H1 (cell line): ENCODE measurements around the gene HS6ST1. TPM values are rescaled to one million over a fixed set of nuclear protein-coding genes. Genes with fewer than 3 reads are reported as not detected.

Experiments used
- CTCF ChIA-PET: fragments of 300-600 bp; sonication (Branson Sonifier 250); formaldehyde crosslinking; loops from one replicate; lab custom pipeline; 2021; ENCODE audit not compliant: partially characterized antibody; lab: Charles Lee
- POLR2A ChIA-PET: fragments of 300-600 bp; sonication (Branson Sonifier 250); formaldehyde crosslinking; loops from one replicate; lab custom pipeline; 2021; ENCODE audit warnings: inconsistent platforms; ENCODE audit not compliant: partially characterized antibody; lab: Charles Lee
- DNase-seq, 2 experiments: peaks; one replicate each; pipeline versions ENCODE4 v3.0.0 to v3.0.0-alpha.2; 2010 to 2022; ENCODE audit warnings: low spot score in 2 of 2, low read depth in 1 of 2, mixed read lengths in 1 of 2
- FAIRE-seq: peaks from 2 replicates; lab custom pipeline; 2011; peaks lifted over from hg19 to GRCh38; lab: Jason Lieb, UNC
- H2AFZ ChIP-seq: 2 replicates; pipeline ENCODE4 v1.8.1; 2012; ENCODE audit warnings: low read length, inconsistent platforms
- H2AK5ac ChIP-seq: 2 replicates; pipeline ENCODE4 v1.6.1; 2013; ENCODE audit warnings: low read depth, low read length
- H2BK120ac ChIP-seq: replicated peaks from 2 replicates; pipeline ENCODE3; 2013; ENCODE audit warnings: low read depth, low read length, inconsistent platforms
- H2BK12ac ChIP-seq: 2 replicates; pipeline ENCODE4 v1.6.1; 2013; ENCODE audit warnings: low read depth, low read length
- H2BK15ac ChIP-seq: 2 replicates; pipeline ENCODE4 v1.6.1; 2013; ENCODE audit warnings: low read length
- H2BK20ac ChIP-seq: 2 replicates; pipeline ENCODE4 v1.6.1; 2013; ENCODE audit warnings: low read length
- H2BK5ac ChIP-seq: 2 replicates; pipeline ENCODE4 v1.6.1; 2013; ENCODE audit warnings: low read depth, low read length
- H3K14ac ChIP-seq: 2 replicates; pipeline ENCODE4 v1.6.1; 2013; ENCODE audit warnings: inconsistent platforms; ENCODE audit not compliant: insufficient read length
- H3K18ac ChIP-seq: 2 replicates; pipeline ENCODE4 v1.6.1; 2013; ENCODE audit warnings: low read length; ENCODE audit errors: extremely low read depth
- H3K23ac ChIP-seq: 2 replicates; pipeline ENCODE4 v1.6.1; 2013; ENCODE audit warnings: inconsistent platforms; ENCODE audit not compliant: insufficient read length
- H3K23me2 ChIP-seq: 2 replicates; pipeline ENCODE4 v1.6.1; 2013; ENCODE audit warnings: low read depth, low read length
- H3K27ac ChIP-seq: 2 replicates; pipeline ENCODE4 v1.6.1; 2011; ENCODE audit warnings: low read depth, low read length, inconsistent platforms
- H3K27me3 ChIP-seq, 4 experiments: replicated peaks in 1 of 4; 1 replicate in 1 of 4; 2 replicates in 3 of 4; pipeline versions ENCODE4 v1.6.1 to v1.8.1; 2011 to 2013; ENCODE audit warnings: low read length in 3 of 4, mild to moderate bottlenecking in 3 of 4, inconsistent platforms in 2 of 4, mixed read lengths in 2 of 4, moderate library complexity in 1 of 4; ENCODE audit not compliant: control insufficient read depth in 3 of 4, insufficient read depth in 3 of 4; ENCODE audit errors: extremely low read depth in 1 of 4
- H3K36me3 ChIP-seq, 4 experiments: 2 replicates each; pipeline versions ENCODE4 v1.6.1 to v1.8.1; 2011 to 2013; ENCODE audit warnings: mild to moderate bottlenecking in 4 of 4, low read length in 3 of 4, moderate library complexity in 2 of 4, control low read depth in 1 of 4, inconsistent platforms in 1 of 4; ENCODE audit not compliant: insufficient read depth in 4 of 4, control insufficient read depth in 2 of 4
- H3K4ac ChIP-seq: replicated peaks from 2 replicates; pipeline ENCODE3; 2013; ENCODE audit warnings: low read length, low read depth, mixed read lengths, inconsistent platforms; ENCODE audit not compliant: insufficient read length
- H3K4me1 ChIP-seq, 4 experiments: replicated peaks in 1 of 4; 1 replicate in 1 of 4; 2 replicates in 3 of 4; pipeline versions ENCODE4 v1.6.1 to v1.8.1; 2011 to 2013; ENCODE audit warnings: low read length in 3 of 4, inconsistent platforms in 2 of 4, mixed read lengths in 1 of 4; ENCODE audit not compliant: insufficient read depth in 4 of 4, control insufficient read depth in 3 of 4
- H3K4me2 ChIP-seq, 2 experiments: 2 replicates each; pipeline versions ENCODE4 v1.6.1 to v1.8.1; 2011 to 2013; ENCODE audit warnings: low read depth in 2 of 2, low read length in 2 of 2, control low read depth in 1 of 2, inconsistent platforms in 1 of 2, mild to moderate bottlenecking in 1 of 2; ENCODE audit not compliant: insufficient read depth in 1 of 2
- H3K4me3 ChIP-seq, 4 experiments: fragments of 200-600, 300-600 bp in 1 of 4; sonication (generic), shearing (Covaris generic), sonication (Bioruptor Twin) in 1 of 4; 2 replicates each; pipeline versions ENCODE4 v1.5.1 to v1.8.1; 2011 to 2016; ENCODE audit warnings: low read length in 4 of 4, low read depth in 3 of 4, control low read depth in 2 of 4, inconsistent platforms in 2 of 4, mild to moderate bottlenecking in 2 of 4, mixed read lengths in 1 of 4, moderate library complexity in 1 of 4; ENCODE audit not compliant: insufficient read depth in 2 of 4; ENCODE audit errors: extremely low read depth in 1 of 4
- H3K56ac ChIP-seq: replicated peaks from 2 replicates; pipeline ENCODE3; 2013; ENCODE audit warnings: low read depth, mild to moderate bottlenecking, mixed read lengths, low read length, inconsistent platforms; ENCODE audit not compliant: insufficient read length
- H3K79me1 ChIP-seq: 2 replicates; pipeline ENCODE4 v1.6.1; 2013; ENCODE audit warnings: low read depth, low read length, control low read depth
- H3K79me2 ChIP-seq, 2 experiments: 2 replicates each; pipeline versions ENCODE4 v1.6.1 to v1.8.1; 2012 to 2013; ENCODE audit warnings: low read length in 2 of 2, mild to moderate bottlenecking in 2 of 2, inconsistent platforms in 1 of 2; ENCODE audit not compliant: insufficient read depth in 2 of 2, control insufficient read depth in 1 of 2
- H3K9ac ChIP-seq, 4 experiments: replicated peaks in 1 of 4; 1 replicate in 1 of 4; 2 replicates in 3 of 4; pipeline versions ENCODE4 v1.6.1 to v1.8.1; 2011 to 2013; ENCODE audit warnings: low read depth in 3 of 4, low read length in 3 of 4, control low read depth in 2 of 4, mild to moderate bottlenecking in 2 of 4, moderate library complexity in 2 of 4, inconsistent platforms in 1 of 4; ENCODE audit errors: extremely low read depth in 1 of 4
- H3K9me3 ChIP-seq, 2 experiments: 2 replicates each; pipeline versions ENCODE4 v1.6.1 to v1.8.1; 2012 to 2013; ENCODE audit warnings: mild to moderate bottlenecking in 2 of 2, moderate library complexity in 2 of 2, control low read depth in 1 of 2, inconsistent platforms in 1 of 2, low read depth in 1 of 2, low read length in 1 of 2, mixed read lengths in 1 of 2; ENCODE audit not compliant: insufficient read depth in 2 of 2
- H4K20me1 ChIP-seq, 2 experiments: replicated peaks in 1 of 2; 2 replicates each; pipeline versions ENCODE3 to v1.8.1; 2011 to 2013; ENCODE audit warnings: inconsistent platforms in 2 of 2, low read length in 2 of 2, mild to moderate bottlenecking in 1 of 2; ENCODE audit not compliant: insufficient read depth in 2 of 2, control insufficient read depth in 1 of 2
- H4K5ac ChIP-seq: 2 replicates; pipeline ENCODE4 v1.6.1; 2013; ENCODE audit warnings: low read length, low read depth, mixed read lengths, inconsistent platforms; ENCODE audit not compliant: insufficient read length
- H4K8ac ChIP-seq: 2 replicates; pipeline ENCODE4 v1.8.0; 2013; ENCODE audit warnings: mild to moderate bottlenecking, moderate library complexity, low read length, inconsistent platforms; ENCODE audit not compliant: insufficient read depth; ENCODE audit errors: extremely low read depth
- H4K91ac ChIP-seq: replicated peaks from 2 replicates; pipeline ENCODE3; 2013; ENCODE audit warnings: low read length, mixed read lengths, inconsistent platforms; ENCODE audit not compliant: insufficient read length
- BRCA1 ChIP-seq: IDR thresholded peaks from 2 replicates; pipeline ENCODE4 v1.6.1; 2012; ENCODE audit warnings: low read depth, low read length, improper control_type of control experiment
- JUND ChIP-seq: IDR thresholded peaks from 2 replicates; pipeline ENCODE4 v1.6.1; 2011; ENCODE audit warnings: mild to moderate bottlenecking, improper control_type of control experiment, low read length
- ZNF274 ChIP-seq: IDR thresholded peaks from 2 replicates; pipeline ENCODE4 v1.7.0; 2012; ENCODE audit warnings: low read length, borderline replicate concordance; ENCODE audit errors: extremely low read depth
- WGBS, 2 experiments: shearing (Covaris generic) in 1 of 2; methylation state at CpG; one replicate each; pipeline versions ENCODE4 v1.1.6 to v1.1.7; 2013 to 2015; ENCODE audit warnings: low lambda C conversion rate in 2 of 2, mixed read lengths in 2 of 2, inconsistent platforms in 1 of 2, low coverage in 1 of 2, missing lambda C conversion rate in 1 of 2; ENCODE audit not compliant: insufficient replicate concordance in 2 of 2, insufficient coverage in 1 of 2, insufficient read length in 1 of 2; ENCODE audit errors: extremely low coverage in 1 of 2, missing lambda C conversion rate in 1 of 2; 5-methylcytosine and 5-hydroxymethylcytosine counted together
- polyA plus RNA-seq, 7 experiments: library from polyadenylated mRNA; depleted of rRNA in 3 of 7; stranded (reverse) in 5 of 7; unstranded in 2 of 7; fragments of >200 nt in 5 of 7; fragments of 200-250 nt in 2 of 7; gene quantifications; 1 replicate in 5 of 7; 2 replicates in 1 of 7; 4 replicates in 1 of 7; pipeline versions ENCODE4 v1.2.1 to v1.2.3, GENCODE V29; 2011 to 2013; ENCODE audit warnings: missing spikeins in 2 of 7, mixed read lengths in 2 of 7
- total RNA-seq: library from RNA; stranded (reverse); fragmentation: NEBNext Ultra II Directional; extraction: Animal tissue kit (Norgen Biotek cat#: 25700); gene quantifications from 2 replicates; pipeline ENCODE4 v1.2.1, GENCODE V29; 2021
- TF ChIP-seq, protein P1 (sequence below): IDR thresholded peaks from 2 replicates; pipeline ENCODE4 v1.6.1; 2011; ENCODE audit warnings: low read depth, mild to moderate bottlenecking, low read length; ENCODE audit not compliant: insufficient read depth

HS6ST1 gene
- total and polyA plus RNA-seq, 2 of the 8 experiments (the other 6 are each of a cell fraction or from before 2014, with no cell fraction given) = 37.4 to 74.6 TPM

DNA sequence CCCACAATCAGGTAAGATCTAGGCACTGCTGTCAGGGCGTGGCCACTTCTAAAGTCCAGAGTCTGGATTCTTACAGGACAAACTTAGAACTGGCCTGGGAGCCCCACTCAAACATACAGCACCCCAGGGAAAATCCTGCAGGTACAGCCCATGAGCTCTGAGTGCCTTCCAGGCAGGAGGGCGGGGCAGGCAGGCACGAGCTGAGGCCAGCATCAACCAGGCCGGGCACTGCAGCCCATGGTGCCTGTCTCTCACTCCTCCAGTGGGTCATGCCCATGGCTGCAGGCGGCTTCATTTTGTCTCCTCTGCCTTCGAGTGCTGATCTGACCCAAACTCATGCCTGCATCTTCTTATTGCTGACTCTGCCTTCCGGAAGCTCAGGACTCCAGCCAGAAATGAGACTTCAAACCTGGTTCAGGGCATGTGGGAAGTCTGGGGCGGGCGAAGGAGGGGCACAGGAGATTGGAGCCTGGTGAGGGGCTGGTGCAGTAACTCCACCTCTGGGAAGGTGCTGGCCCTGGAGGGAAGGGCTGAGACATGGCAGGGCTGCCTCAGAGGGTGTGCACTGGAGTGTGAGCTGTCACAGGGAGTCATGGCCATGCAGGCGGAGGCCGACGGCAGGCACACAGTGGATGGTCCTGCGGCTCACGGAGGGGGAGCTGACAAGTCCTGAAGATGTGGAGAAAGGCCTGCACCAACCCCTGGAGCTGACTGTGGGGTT is 40.5 kb downstream of the HS6ST1 start:
- Histone ChIP-seq H3K18ac (no peak overlapping the region), H3K9ac (no peak overlapping the region), H3K36me3 (peaks cover 2 to 12% (median 5%) of the 10 kb centered on the region in 4 experiments; a peak in 5 of 8 replicates), H3K4me3 (no peak overlapping the region), H3K27me3 (no peaks in the 10 kb centered on the region), H3K79me2 (peaks cover 0 to 65% of the 10 kb centered on the region in 2 experiments; a peak in 2 of 4 replicates), H4K20me1 (peaks cover 28 to 58% of the 10 kb centered on the region in 2 experiments), H3K23me2 (no peaks in the 10 kb centered on the region), H3K4me1 (peaks cover 0 to 5% (median 3%) of the 10 kb centered on the region in 4 experiments; a peak in 5 of 7 replicates), H4K8ac (no peak overlapping the region), H2BK15ac (no peak overlapping the region), H3K79me1 (peaks cover 29% of the 10 kb centered on the region), H2BK12ac (no peak overlapping the region; the same call in 1 of the 2 replicates), H3K23ac (no peak overlapping the region), H4K91ac (no peak overlapping the region), H2BK5ac (no peak overlapping the region), H3K14ac (no peak overlapping the region), H2BK20ac (no peak overlapping the region), H2AFZ (no peak overlapping the region), H3K9me3 (no peaks in the 10 kb centered on the region), H3K4ac (no peak overlapping the region), H2BK120ac (no peak overlapping the region), H3K27ac (no peak overlapping the region), H3K4me2 (no peak overlapping the region), H4K5ac (no peak overlapping the region), H3K56ac (no peak overlapping the region), H2AK5ac (no peak overlapping the region)
- ChIA-PET POLR2A (no interaction called here), CTCF (interaction anchor here (1.1 to 1.5 kb wide), 3 partner anchors 14 to 106 kb away, joined by 3 read pairs; no protein-coding TSS in a partner anchor)
- WGBS, 2 experiments = 85% methylated on average over 14 of the region's 14 CpGs; no CpG with 5 or more reads in 1 of the 2 experiments
- DNase-seq = no peak
- TF ChIP-seq BRCA1 = no peak
- no peak for TF ChIP-seq ZNF274
- no peak for TF ChIP-seq JUND
- TF ChIP-seq, protein P1, sequence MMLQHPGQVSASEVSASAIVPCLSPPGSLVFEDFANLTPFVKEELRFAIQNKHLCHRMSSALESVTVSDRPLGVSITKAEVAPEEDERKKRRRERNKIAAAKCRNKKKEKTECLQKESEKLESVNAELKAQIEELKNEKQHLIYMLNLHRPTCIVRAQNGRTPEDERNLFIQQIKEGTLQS = no peak
- FAIRE-seq = no peak
